ENCODE data around the gene RPP38. TPM values are rescaled to one million over a fixed set of nuclear protein-coding genes. Genes with fewer than 3 reads are reported as not detected.

RPP38 gene
- total RNA-seq, 1 donor from 2014 or later = 15.0 TPM

DNA sequence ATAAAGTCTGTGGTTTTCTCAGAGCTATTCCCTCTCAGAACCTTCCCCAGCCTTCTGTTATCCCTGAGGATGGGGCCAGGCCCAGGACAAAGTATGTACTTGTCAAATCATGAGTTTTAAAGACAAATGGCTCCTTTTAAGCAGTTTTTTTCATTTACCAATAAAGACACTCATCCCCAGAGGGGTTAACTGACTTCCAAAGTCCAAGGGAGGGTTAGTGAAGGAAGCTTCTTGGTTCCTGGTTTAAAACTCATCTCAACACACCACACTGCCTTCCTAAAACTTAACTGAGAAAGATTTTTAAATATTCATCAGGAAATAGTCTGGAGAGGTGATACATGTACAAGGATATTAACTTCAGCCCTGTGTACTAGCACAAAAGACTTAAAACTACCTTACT lies 55.4 kb downstream of the RPP38 start:
- no peak overlapping the region for H3K4me3 Mint-ChIP-seq
- DNase-seq (ENCODE audit: low read depth, low spot score) = no peak
- TF ChIP-seq, protein P1, sequence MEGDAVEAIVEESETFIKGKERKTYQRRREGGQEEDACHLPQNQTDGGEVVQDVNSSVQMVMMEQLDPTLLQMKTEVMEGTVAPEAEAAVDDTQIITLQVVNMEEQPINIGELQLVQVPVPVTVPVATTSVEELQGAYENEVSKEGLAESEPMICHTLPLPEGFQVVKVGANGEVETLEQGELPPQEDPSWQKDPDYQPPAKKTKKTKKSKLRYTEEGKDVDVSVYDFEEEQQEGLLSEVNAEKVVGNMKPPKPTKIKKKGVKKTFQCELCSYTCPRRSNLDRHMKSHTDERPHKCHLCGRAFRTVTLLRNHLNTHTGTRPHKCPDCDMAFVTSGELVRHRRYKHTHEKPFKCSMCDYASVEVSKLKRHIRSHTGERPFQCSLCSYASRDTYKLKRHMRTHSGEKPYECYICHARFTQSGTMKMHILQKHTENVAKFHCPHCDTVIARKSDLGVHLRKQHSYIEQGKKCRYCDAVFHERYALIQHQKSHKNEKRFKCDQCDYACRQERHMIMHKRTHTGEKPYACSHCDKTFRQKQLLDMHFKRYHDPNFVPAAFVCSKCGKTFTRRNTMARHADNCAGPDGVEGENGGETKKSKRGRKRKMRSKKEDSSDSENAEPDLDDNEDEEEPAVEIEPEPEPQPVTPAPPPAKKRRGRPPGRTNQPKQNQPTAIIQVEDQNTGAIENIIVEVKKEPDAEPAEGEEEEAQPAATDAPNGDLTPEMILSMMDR (conservative IDR thresholded peaks at IDR 0.05) = no peak

More for the DNA sequence above, 55.4 kb downstream of the RPP38 start:
- Mint-ChIP-seq H3K36me3 (ENCODE audit: low read depth) (peaks cover 9% of the 10 kb centered on the region), H3K27me3 (ENCODE audit: low read depth) (no peaks in the 10 kb centered on the region), H3K9me3 (peaks cover 7% of the 10 kb centered on the region), H3K4me1 (peaks cover 16% of the 10 kb centered on the region), H3K27ac (ENCODE audit: unreplicated experiment) (no peak overlapping the region)

Other genes starting within 250 kb of the RPP38 start
- 79.7 and 90.5 TPM in 2 replicates for gene SUV39H2, start 218.5 kb upstream of the RPP38 start, total RNA-seq
- 10.9 and 12.9 TPM in 2 replicates for gene DCLRE1C, start 143.3 kb upstream of the RPP38 start, total RNA-seq
- gene MEIG1, start 138.0 kb upstream of the RPP38 start, total RNA-seq = 0.71 and 1.6 TPM in 2 replicates
- gene OLAH, start 53.4 kb upstream of the RPP38 start, total RNA-seq = not detected in 2 replicates
- 11.8 and 12.0 TPM in 2 replicates for gene ACBD7, start 8.6 kb upstream of the RPP38 start, total RNA-seq
- gene NMT2, start 71.3 kb downstream of the RPP38 start, total RNA-seq = 24.4 and 27.7 TPM in 2 replicates